Activated CD4-positive, alpha-beta T cell treated with anti-CD3 and anti-CD28 coated beads, Interleukin-2, amount 50 U/mL, for 16 hours (primary cell): Measurements from ENCODE around the gene BICRA.
"Not testable (repeated sequence)": the region's sequence is repeated elsewhere in the genome, so short reads cannot be mapped to it uniquely, and the experiment has no call there.

Source experiments
- DNase-seq: peaks from one replicate; pipeline ENCODE4 v3.0.0-alpha.2; 2020

BICRA gene

GRCh38 chr19:47608969-47609905, at the start of gene BICRA:
BICRA (plus strand) TSS chr19:47609134; CDS start chr19:47673575, 64,441 bp downstream.
- peak; percentile 77 for DNase-seq

- DNase-seq: no peak
Observed at GRCh38 chr19:47560999-47561398, 47.9 kb upstream of the BICRA start.

DNA sequence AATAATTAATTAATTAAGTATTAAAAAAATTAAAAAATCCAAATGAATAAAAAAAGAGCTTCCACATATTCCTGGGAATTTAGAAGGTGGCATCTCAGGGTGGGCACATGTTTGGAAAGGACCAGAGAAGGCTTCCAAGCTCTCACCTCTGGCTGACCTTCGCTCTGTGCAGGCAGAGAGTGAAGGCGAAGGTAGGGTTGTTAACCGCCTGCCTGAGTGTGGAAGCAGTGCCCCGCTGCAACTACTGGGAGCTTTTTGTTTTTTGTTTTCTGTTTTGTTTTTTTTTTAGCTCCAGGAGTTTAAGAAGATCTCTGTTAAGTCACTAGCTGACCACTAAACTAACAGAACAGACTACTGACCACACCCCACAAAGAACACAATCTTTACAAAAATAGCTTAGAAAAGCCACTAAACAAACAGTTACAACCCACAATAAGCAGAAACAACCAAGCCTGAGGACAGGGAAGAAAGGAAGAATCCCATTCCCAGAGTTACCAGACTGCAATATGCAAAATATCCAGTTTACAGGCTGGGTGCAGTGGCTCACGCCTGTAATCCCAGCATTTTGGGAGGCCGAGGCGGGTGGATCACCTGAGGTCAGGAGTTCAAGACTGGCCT, 47.4 kb upstream of the BICRA start:
- DNase-seq: no peak

DNA sequence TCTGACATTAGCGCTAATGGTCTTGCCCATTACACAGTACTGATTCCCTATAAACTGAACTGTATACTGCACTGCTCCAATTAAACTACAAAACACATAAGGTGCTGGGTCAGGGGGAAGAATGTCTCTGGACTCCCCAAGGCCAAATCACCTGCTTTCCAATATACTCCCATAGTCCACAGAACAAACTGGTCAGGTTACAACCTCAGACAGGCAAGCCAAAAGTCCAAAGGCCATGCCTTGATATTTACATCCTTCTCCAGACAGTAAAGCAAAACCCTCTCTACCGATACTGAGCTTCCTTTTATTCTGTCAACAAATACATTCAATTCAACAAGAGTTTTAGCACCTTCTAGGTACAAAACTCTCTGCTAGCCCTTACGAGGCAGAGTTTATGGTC, 44.9 kb upstream of the BICRA start:
- DNase-seq: no peak

DNA sequence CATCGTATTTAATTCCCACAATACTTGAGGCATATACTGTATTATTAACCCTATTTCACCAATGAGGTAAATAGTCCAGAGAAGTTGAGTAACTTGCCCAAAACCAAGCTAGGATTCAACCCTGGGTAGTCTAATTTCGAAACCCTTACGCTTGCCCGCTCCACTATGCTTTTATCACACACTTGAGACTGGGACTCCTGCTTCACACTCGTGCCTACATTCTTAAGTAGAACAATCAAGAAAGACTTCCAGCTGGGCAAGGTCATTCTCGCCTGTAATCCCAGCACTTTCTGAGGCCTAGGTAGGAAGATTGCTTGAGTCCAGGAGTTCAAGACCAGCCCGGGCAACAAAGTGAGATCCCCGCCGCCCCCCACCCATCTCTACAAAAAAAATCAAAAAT, 39.6 kb upstream of the BICRA start:
- DNase-seq: no peak

DNA sequence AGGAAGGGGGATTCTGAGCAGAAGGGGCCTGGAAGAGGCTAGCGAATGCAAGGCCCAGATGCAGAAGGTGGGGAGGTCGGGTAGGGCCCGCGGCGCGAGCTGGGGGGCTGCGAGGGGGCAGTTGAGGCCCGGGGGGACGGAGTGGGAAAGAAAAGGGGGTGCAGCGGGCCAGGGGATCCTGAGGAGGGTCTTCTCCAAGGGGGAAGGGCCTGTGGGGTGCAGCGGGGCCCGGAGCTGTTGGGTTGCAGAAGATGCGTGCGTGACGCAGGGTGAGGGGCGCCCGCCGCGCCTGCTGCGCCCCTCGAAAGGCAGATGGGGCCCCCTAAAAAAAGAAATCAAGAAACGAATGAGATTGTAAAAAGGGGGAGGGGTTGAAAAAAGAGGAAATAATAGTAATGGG, 36.3 kb upstream of the BICRA start:
- no peak for DNase-seq

- peak; percentile 46 for DNase-seq
Observed at GRCh38 chr19:47573071-47574026, 35.6 kb upstream of the BICRA start, which contains the start of gene ZNF541. ZNF541 (minus strand) TSS chr19:47573148; CDS start chr19:47555856, 17,292 bp downstream.

- no peak for DNase-seq
Observed at GRCh38 chr19:47580397-47580796, 28.5 kb upstream of the BICRA start.

DNA sequence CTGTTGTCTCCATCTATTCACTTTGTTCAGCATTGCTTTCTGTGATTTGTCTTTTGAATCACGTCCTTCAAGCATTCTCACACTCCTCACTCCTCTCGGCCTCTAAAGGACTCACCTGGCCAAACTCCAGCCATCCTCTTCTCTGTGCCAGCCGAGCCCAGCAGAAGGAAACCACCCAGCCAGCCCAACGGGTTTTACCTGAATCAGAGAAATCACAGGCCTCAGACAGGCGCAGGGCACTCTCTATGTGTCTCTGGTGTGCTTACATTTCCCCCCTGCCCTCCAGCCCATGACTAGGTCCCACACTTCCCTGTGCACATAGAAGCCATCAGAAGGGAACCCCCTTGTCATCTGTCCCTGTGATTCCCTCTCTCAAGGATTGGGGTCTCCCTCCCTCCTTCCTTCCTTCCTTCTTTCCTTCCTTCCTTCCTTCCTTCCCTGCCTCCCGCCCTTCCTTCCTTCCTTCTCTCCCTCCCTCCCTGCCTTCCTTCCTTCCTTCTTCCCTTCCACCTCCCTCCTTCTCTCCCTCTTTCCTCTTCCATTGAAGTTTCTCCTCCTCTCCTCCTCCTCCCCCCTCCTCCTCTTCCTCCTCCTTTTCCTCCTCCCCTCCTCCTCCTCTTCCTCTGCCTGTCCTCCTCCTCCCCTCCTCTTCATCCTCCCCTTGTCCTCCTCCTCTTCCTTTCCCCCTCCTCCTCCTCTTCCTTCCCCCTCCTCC, 27.2 kb upstream of the BICRA start:
- DNase-seq: no peak

- no peak for DNase-seq
Observed at GRCh38 chr19:47582320-47582909, 26.5 kb upstream of the BICRA start.

- DNase-seq: not testable (repeated sequence)
Observed at GRCh38 chr19:47583161-47583560, 25.8 kb upstream of the BICRA start.

DNA sequence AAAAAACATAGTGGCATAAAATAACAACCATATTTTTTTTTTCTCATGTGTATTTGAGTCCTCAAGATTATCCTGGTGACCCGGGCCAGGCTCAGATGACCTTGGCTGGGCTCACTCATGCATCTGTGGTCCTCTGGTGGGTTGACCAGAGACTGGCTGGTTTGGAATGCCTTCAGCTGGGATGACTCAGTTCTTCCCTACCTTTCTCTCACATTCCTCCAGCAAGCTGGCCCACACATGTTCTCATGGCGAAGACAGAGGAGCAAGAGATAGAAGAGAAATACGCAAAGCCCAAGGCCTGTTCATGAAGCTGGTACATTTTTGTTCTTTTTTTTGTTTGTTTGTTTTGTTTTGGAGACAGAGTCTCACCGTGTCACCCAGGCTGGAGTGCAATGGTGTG, 21.6 kb upstream of the BICRA start:
- DNase-seq: no peak

DNA sequence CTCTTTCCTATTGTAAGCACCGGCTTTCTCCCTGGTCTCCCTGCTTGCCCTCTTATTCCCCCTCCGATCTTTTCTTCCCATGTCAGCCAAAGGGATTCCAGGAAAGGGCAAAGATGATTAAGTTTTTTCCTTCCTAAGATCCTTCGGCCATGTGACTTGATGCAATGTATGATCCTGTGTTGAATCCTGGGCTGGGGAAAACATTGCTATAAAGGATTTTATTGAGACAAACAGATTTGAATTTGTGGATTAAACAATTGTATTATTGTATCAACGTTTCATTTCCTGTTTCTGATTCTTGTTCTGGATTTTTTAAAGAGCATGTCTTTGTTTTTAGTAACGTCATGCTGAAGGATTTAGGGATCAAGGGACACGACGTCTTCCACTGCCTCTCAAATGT, 19.1 kb upstream of the BICRA start:
- no peak for DNase-seq

DNA sequence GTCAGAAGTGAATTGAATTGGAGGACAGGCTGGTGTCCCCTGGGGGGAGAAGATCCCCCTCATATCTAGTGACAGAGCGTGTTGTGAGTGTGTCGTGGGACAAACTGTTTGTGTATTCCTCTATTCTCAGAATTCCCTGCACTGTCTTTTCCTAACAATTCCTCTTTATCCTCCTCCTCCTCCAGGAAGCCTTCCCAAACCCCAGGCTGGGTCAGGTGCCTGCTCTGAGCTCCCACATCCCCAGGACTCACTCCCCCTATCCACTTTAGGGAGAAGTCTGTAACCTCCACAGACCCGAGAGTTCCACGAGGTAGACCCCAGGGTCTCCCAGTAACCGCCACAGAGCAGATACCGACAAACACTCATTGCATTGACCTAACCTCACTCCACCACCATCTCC, 15.1 kb upstream of the BICRA start:
- DNase-seq: no peak

- DNase-seq: no peak
Observed at GRCh38 chr19:47595944-47596343, 13.0 kb upstream of the BICRA start.

DNA sequence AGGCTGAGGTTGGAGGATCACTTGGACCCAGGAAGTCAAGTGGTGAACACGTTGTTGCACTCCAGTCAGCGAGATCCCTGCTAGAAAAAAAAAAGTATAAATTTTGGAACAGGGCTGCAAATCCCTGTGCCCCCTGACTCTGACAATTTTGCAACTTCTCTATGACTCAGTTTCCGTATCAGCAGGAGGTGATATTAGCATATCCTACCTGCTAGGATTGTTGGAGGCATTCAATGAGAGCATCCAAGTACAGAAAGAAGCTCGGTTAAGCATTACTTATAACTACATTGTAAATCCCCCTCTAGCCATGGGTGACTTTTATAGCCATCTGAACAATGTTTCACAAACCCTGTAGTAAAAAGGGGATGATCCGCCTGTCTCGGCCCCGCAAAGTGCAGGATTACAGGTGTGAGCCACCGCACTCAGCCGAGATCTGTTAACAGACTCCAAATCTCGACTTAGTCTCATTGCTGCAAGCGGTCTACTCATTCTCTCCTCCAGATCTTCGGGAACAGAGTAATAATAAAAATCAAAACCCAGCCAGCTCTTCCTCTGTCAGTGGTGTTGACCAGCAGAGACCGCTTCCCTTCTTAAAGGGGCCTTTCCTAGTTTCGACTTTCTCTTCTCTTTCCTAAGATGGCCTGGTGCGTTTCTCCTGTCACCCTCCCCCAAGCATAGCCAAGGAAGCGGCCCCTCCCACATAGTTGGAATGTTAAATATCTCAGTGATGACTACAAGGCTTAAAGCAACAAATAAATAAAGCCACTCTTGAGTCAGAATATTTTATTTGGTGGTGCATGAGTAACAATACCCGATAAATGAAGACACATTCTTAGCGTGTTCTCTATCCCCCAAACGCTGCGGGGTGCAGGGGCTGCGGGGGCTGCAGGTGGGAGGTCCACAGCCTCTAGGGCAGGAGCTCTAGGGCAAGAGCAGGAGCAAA, 10.3 kb upstream of the BICRA start:
- DNase-seq: no peak

DNA sequence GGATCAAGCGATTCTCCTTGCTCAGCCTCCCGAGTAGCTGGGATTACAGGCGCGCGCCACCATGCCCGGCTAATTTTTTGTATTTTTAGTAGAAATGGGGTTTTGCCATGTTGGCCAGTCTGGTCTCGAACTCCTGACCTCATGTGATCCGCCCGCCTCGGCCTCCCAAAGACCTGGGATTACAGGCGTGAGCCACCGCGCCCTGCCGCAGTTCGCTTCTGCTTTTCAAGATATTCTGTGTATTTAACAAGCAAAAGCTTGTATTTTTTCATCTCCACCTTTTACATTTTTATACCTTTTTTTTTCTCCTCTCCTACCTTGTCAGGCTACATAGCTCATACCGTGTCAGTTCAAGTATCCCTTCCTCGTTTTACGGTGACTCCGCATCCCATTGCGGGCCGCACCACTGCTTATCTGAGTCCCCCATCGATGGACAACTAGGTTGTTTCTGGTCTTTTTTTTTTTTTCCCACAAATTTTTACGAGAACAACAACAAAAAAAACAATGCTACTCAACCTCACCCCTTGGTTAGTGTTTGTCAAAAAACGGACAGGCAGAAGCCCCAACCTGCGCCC, 9.2 kb upstream of the BICRA start:
- not testable (repeated sequence) for DNase-seq

DNA sequence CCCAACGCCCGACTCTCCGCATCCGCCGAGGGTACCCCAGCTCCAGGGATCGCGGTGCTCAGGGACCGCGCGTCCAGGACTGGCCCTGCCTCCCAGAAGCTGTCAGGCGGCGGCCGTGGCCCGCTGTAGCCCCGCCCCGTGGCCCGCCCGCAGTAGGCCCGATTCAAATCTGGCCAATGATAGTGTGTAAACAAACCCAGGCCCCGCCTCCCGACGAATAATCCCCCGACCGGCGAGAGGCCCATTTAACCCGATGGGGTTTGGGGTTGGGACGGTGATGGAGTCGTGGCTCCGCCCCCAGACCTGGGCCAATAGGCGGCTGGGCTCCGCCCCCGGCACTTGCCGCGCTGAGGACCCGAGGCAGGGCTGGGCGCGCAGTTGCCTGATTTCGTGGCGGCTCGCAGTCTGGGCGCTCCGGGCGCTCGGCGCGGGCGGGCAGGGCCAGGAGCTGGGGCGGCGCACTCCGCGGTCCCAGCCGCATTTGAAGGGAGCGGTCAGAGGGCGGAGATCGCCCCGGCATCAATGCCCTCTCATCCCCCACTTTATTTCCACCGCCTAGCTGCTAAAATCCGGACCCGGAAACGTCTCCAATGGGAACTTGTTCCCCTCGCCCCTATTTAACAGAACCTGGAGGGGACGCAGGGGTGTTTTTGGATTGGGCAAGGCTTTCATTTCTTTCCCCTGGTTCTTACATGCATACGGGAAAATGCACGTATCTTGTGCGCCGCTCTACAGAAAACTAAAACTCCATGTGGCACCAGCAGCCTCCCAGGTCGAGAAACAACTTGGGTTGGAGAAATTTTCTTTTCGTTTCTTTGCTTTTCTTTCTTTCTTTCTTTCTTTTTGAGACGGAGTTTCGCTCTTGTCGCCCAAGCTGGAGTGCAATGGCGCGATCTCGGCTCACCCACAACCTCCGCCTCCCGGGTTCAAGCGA, 8.4 kb upstream of the BICRA start:
- DNase-seq: peak; percentile 100
